Progenitor cell of endocrine pancreas (in vitro differentiated cells): ENCODE data around the gene FMN1. TPM values are rescaled to one million over a fixed set of nuclear protein-coding genes. Genes with fewer than 3 reads are reported as not detected.

Experiments
- DNase-seq: peaks from one replicate; pipeline ENCODE4 v3.0.0; 2021; ENCODE audit warnings: low spot score; ENCODE audit not compliant: unreplicated experiment
- H3K27ac Mint-ChIP-seq: 2 replicates; pipeline ENCODE4 v1.8.0; 2021; ENCODE audit warnings: mild to moderate bottlenecking, moderate library complexity, mixed read lengths
- H3K27me3 Mint-ChIP-seq: 2 replicates; pipeline ENCODE4 v1.8.0; 2021; ENCODE audit warnings: mixed read lengths
- H3K36me3 Mint-ChIP-seq: 2 replicates; pipeline ENCODE4 v1.8.0; 2022; ENCODE audit warnings: mixed read lengths; ENCODE audit not compliant: insufficient read depth
- H3K4me1 Mint-ChIP-seq: 2 replicates; pipeline ENCODE4 v1.8.0; 2021; ENCODE audit warnings: low read depth, mixed read lengths
- H3K4me3 Mint-ChIP-seq: 2 replicates; pipeline ENCODE4 v1.8.0; 2021; ENCODE audit warnings: low read depth, mild to moderate bottlenecking, moderate library complexity, mixed read lengths
- H3K9me3 Mint-ChIP-seq: 2 replicates; pipeline ENCODE4 v1.8.0; 2021; ENCODE audit warnings: low read depth, mixed read lengths
- total RNA-seq: library from RNA; stranded (reverse); gene quantifications from 2 replicates; pipeline ENCODE4 v1.2.1, GENCODE V29; 2021
- TF ChIP-seq, protein P1 (sequence below): fragments of 200-600 bp; sonication (generic); IDR thresholded peaks from one replicate; pipeline ENCODE4 v1.5.0; 2021; ENCODE audit warnings: antibody characterized with exemption, mild to moderate bottlenecking; ENCODE audit not compliant: unreplicated experiment

The FMN1 gene
- total RNA-seq, 1 donor from 2014 or later = 0.41 TPM

DNA sequence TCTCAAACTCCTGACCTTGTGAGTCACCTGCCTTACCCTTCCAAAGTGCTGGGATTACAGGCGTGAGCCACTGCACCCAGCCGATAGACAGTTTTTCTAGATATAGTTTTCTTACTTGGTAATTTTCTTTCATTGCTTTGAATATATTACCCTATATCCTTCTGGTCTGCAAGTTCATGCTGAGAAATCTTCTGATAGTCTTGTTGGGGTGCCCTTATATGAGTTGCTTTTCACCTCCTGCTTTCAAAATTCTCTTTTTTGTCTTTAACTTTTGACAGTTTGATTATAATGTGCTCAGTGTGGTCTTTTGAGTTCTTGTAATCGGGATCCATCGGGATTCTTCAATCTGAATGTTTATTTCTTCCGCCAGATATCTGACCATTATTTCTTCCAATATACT, 259.4 kb downstream of the FMN1 start:
- TF ChIP-seq, protein P1, sequence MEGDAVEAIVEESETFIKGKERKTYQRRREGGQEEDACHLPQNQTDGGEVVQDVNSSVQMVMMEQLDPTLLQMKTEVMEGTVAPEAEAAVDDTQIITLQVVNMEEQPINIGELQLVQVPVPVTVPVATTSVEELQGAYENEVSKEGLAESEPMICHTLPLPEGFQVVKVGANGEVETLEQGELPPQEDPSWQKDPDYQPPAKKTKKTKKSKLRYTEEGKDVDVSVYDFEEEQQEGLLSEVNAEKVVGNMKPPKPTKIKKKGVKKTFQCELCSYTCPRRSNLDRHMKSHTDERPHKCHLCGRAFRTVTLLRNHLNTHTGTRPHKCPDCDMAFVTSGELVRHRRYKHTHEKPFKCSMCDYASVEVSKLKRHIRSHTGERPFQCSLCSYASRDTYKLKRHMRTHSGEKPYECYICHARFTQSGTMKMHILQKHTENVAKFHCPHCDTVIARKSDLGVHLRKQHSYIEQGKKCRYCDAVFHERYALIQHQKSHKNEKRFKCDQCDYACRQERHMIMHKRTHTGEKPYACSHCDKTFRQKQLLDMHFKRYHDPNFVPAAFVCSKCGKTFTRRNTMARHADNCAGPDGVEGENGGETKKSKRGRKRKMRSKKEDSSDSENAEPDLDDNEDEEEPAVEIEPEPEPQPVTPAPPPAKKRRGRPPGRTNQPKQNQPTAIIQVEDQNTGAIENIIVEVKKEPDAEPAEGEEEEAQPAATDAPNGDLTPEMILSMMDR = no peak
- Mint-ChIP-seq H3K27me3 (peaks cover 9% of the 10 kb centered on the region), H3K9me3 (peaks cover 17% of the 10 kb centered on the region), H3K4me3 (no peak overlapping the region), H3K36me3 (peaks cover 2% of the 10 kb centered on the region), H3K4me1 (no peaks in the 10 kb centered on the region), H3K27ac (no peak overlapping the region)
- no peak for DNase-seq

DNA sequence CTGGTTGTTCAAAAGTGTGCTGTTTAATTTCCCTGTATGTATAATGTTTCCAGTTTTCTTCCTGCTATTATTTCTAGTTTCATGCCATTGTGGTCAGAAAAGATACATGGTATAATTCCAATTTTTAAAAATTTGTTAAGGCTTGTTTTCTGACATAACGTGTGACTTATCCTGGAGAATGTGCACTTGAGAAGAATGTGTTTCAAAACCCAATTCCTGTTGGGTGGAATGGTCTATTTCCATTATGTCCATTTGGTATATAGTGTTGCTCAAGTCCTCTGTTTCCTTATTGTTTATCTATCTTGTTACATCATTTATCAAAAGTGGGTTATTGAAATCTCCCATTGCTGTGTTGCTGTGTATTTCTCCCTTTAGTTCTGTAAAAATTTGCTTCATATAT, 261.3 kb downstream of the FMN1 start:
- Mint-ChIP-seq H3K4me3 (no peak overlapping the region), H3K27ac (no peak overlapping the region), H3K9me3 (peaks cover 17% of the 10 kb centered on the region), H3K27me3 (peaks cover 9% of the 10 kb centered on the region), H3K4me1 (no peaks in the 10 kb centered on the region), H3K36me3 (peaks cover 2% of the 10 kb centered on the region)
- no peak for DNase-seq
- TF ChIP-seq, protein P1 = no peak

DNA sequence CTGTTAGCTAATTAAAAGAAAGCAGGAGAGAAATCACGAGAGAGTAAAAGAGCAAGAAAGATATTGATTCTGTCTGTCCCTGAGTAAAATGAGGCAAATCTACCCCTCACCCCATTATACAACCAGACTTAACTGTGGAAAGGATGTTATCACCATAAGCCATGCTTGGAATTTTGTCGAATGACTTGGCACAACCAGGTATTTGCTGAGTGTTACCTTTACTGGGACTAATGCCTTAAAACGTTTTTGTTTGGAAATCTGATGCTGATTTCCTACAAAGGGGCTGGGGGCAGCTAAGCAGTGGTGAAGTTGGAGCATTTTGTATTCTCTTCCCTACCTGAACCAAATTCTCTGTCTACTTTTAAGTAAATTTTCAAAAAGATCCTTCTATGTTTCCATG, 265.6 kb downstream of the FMN1 start:
- Mint-ChIP-seq H3K36me3 (no peaks in the 10 kb centered on the region), H3K4me3 (no peak overlapping the region), H3K27me3 (no peaks in the 10 kb centered on the region), H3K9me3 (peaks cover 12% of the 10 kb centered on the region), H3K27ac (no peak overlapping the region), H3K4me1 (no peaks in the 10 kb centered on the region)
- no peak for DNase-seq
- TF ChIP-seq, protein P1 = no peak

DNA sequence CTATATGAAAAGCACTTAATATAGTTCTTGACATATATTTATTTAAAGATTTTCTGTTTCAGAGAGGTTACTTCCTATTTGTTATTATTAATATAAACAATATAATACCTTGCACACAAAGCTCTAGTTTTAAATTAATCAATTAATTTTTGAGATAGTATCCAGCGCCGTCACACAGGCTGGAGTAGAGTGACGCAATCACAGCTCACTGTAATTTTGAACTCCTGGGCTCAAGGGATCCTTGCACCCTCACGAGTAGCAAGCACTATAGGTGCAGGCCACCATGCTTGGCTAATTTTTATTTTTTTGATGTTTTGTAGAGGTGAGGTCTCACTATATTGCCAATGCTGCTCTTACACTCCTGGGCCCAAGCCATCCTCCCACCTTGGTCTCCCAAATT, 267.4 kb downstream of the FMN1 start:
- TF ChIP-seq, protein P1 = no peak
- peaks cover 12% of the 10 kb centered on the region for H3K9me3 Mint-ChIP-seq

DNA sequence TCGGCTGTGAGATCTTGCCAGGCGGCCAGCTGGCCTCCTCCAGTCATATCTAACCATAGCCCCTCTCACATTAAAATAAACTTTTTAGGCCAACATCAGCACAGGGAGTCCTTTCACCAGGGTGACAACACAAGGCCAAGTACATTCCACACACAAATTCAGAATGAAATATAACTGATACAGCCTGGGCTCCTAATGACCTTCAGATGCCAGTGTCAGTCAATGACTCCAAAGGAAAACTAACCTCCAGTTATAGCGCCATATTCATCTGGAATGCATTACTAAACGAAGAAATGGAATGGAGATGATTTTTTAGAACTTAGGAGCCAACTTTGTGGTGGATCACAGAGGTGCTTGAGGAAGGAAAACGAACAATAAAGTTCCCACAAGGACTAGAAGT, 271.3 kb downstream of the FMN1 start:
- DNase-seq = no peak
- H3K4me1 Mint-ChIP-seq = peaks cover 2% of the 10 kb centered on the region
- H3K4me3 Mint-ChIP-seq = no peak overlapping the region
- H3K9me3 Mint-ChIP-seq = no peaks in the 10 kb centered on the region
- TF ChIP-seq, protein P1 = no peak
- no peaks in the 10 kb centered on the region for H3K36me3 Mint-ChIP-seq
- H3K27me3 Mint-ChIP-seq = peaks cover 3% of the 10 kb centered on the region
- H3K27ac Mint-ChIP-seq = no peak overlapping the region

More for the DNA sequence above, 267.4 kb downstream of the FMN1 start:
- Mint-ChIP-seq H3K4me3 (no peak overlapping the region), H3K27me3 (no peaks in the 10 kb centered on the region), H3K27ac (no peak overlapping the region), H3K4me1 (no peaks in the 10 kb centered on the region), H3K36me3 (no peaks in the 10 kb centered on the region)
- no peak for DNase-seq
